ENCODE measurements around the gene AGBL5.
A peak's percentile ranks its signal among the peaks of the same experiment; 100 is the strongest.

DNA sequence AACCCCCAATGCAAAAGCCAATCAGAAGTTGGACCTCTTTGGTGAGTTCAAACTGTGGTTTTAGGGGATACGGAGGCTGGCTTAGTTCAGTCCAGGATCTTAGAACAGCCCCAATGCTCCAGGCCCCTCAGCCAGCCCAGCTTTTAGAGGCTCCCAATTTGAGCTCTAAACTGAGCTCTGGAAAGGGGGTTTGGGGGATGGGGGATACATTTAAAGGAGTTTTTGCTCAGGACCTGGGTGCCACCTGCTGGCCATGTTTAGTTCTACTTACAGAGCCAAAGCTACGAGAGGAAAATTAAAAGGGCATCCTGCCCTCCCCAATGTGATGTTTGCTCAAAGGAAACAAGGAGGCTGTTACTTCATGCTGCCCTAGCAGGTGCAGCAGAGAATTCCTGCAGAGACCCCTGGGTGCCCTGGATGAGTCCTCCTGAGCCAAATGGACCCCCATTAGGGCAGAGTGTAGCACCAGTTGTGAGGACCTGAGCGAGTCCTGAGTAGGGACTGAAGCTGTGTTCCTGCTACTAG, 34.6 kb upstream of the AGBL5 start:
- TF ChIP-seq, protein P1, sequence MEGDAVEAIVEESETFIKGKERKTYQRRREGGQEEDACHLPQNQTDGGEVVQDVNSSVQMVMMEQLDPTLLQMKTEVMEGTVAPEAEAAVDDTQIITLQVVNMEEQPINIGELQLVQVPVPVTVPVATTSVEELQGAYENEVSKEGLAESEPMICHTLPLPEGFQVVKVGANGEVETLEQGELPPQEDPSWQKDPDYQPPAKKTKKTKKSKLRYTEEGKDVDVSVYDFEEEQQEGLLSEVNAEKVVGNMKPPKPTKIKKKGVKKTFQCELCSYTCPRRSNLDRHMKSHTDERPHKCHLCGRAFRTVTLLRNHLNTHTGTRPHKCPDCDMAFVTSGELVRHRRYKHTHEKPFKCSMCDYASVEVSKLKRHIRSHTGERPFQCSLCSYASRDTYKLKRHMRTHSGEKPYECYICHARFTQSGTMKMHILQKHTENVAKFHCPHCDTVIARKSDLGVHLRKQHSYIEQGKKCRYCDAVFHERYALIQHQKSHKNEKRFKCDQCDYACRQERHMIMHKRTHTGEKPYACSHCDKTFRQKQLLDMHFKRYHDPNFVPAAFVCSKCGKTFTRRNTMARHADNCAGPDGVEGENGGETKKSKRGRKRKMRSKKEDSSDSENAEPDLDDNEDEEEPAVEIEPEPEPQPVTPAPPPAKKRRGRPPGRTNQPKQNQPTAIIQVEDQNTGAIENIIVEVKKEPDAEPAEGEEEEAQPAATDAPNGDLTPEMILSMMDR (IDR thresholded peaks at IDR 0.05): peak; percentile 71
- no peak for TF ChIP-seq EZH2 (IDR thresholded peaks at IDR 0.05; ENCODE audit: borderline replicate concordance, insufficient read depth, low read depth, low read length, poor library complexity, severe bottlenecking)
